PC-3 (cell line): Measurements from ENCODE around the gene IL17RC.

Experiments
- EZH2 ChIP-seq: fragments of 300-600 bp; sonication (generic); IDR thresholded peaks from one replicate; pipeline ENCODE4 v1.6.1; 2017; ENCODE audit warnings: antibody characterized with exemption, mild to moderate bottlenecking, low read length; ENCODE audit not compliant: unreplicated experiment
- EZH2phosphoT487 ChIP-seq: fragments of 300-600 bp; sonication (generic); IDR thresholded peaks from 2 replicates; pipeline ENCODE4 v1.6.1; 2018; ENCODE audit warnings: mild to moderate bottlenecking, antibody characterized with exemption, low read length, borderline replicate concordance
- TF ChIP-seq, protein P1 (sequence below): fragments of 300-600 bp; sonication (generic); conservative IDR thresholded peaks from 2 replicates; pipeline ENCODE4 v1.5.1; 2017; ENCODE audit warnings: antibody characterized with exemption, low read depth, mild to moderate bottlenecking, low read length

DNA sequence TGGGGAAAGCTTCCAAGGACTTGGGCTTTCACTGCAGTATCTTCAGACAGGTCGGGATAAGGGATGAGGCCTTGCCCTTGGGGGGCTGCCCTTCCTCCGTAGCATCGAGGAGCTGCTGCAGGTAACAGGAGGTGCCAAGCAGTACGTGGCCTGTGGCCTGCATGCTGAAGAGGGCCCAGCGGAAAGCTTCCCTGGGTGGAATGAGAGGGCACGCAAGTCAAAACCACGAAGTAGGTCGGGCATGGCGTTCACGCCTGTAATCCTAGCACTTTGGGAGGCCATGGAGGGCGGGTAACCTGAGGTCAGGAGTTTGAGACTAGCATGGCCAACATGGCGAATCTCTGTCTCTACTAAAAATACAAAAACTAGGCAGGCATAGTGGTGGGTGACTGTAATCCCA lies 49.8 kb upstream of the IL17RC start:
- TF ChIP-seq EZH2 (no peak), EZH2phosphoT487 (no peak)
- TF ChIP-seq, protein P1, sequence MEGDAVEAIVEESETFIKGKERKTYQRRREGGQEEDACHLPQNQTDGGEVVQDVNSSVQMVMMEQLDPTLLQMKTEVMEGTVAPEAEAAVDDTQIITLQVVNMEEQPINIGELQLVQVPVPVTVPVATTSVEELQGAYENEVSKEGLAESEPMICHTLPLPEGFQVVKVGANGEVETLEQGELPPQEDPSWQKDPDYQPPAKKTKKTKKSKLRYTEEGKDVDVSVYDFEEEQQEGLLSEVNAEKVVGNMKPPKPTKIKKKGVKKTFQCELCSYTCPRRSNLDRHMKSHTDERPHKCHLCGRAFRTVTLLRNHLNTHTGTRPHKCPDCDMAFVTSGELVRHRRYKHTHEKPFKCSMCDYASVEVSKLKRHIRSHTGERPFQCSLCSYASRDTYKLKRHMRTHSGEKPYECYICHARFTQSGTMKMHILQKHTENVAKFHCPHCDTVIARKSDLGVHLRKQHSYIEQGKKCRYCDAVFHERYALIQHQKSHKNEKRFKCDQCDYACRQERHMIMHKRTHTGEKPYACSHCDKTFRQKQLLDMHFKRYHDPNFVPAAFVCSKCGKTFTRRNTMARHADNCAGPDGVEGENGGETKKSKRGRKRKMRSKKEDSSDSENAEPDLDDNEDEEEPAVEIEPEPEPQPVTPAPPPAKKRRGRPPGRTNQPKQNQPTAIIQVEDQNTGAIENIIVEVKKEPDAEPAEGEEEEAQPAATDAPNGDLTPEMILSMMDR, result no peak
